ENCODE data around the gene CABP4.

CABP4 gene

DNA sequence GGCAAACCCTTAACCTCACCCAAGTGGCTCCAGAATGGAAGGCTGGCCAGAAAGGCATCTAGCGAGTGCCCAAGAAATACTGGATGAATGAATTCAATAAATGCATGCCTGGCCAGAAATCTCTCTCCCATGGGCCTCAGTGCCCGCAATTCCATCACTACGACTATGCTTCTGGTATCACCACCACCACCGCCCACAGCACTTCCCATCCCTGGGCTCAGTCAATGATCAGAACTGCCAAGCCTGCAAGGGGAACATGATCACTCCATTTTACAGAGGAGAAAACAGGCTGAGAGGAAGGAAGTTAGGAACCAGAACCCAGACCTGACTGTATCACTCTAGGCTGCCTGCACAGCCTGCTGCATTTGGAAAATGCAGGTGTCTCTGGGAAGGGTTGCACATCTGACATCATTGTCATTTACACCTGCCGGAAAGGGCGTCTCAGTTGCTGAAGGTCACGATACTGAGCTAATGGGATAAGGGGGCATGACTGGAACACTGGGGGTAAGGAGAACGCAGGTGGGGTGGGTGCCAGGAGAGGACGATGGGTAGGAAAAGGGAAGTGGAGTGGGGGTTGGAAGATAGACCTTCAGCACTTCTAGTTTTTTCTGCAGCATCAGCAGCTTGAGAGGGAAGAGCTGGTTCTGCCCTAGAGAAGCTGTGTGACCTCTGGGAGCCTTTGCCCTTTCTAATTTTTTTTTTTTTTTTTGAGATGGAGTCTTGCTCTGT is 5.9 kb upstream of the CABP4 start:
- Histone ChIP-seq H3K27ac (ENCODE audit: low read depth, low read length) (no peak overlapping the region), H3K4me3 (ENCODE audit: low read depth, low read length) (no peak overlapping the region), H3K79me2 (ENCODE audit: control insufficient read depth, insufficient read depth, low read length, unreplicated experiment) (no peaks in the 10 kb centered on the region), H2AFZ (ENCODE audit: low read length, unreplicated experiment) (no peak overlapping the region), H3K27me3 (ENCODE audit: insufficient read depth, low read length) (no peaks in the 10 kb centered on the region), H3K4me1 (ENCODE audit: control insufficient read depth, insufficient read depth, low read length, unreplicated experiment) (no peaks in the 10 kb centered on the region), H3K36me3 (ENCODE audit: insufficient read depth, low read length) (no peaks in the 10 kb centered on the region)

DNA sequence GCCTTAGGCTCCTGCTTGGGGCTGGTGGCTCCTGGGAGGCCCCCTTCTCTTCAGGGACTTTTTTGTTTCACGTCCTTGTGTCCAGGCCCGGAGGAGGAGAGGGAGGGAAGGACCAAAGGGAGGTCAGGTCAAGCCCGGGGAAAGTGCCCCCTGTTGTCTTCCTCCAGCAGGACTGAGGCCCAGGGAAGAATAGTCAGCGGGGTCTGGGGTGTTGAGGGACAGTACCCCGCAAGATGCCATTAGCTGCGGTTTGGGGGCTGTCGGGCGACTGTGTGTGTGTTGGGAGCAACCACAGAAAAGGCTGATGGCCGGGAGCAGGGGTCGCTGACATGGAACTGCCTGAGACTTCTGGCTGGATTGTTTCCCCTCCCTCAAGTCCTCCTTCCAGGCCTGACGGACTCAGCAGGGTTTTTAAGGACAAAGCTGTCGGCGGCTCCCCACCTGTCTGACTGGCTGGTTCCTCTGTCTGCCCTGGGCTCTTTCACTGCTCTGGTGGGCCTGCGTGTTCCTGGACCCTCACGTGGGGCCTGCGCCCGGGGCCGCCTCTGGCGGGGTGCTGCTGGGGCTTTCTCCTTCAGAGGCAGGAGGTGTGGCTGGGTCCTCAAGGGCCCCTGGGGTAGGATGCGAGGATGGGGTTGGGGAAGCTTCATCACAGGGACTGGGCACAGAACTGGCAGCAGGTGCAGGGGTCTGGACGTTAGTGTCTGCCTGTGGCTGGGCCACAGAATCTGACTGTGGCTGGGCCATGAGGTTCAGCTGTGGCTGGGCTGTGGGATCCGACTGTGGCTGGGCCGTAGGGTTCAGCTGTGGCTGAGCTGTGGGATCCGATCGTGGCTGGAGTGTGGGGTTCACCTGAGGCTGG is 4.1 kb upstream of the CABP4 start:
- Histone ChIP-seq H3K36me3 (ENCODE audit: insufficient read depth, low read length) (no peaks in the 10 kb centered on the region), H2AFZ (ENCODE audit: low read length, unreplicated experiment) (no peak overlapping the region), H3K4me3 (ENCODE audit: low read depth, low read length) (no peak overlapping the region), H3K4me1 (ENCODE audit: control insufficient read depth, insufficient read depth, low read length, unreplicated experiment) (no peaks in the 10 kb centered on the region), H3K27ac (ENCODE audit: low read depth, low read length) (no peak overlapping the region), H3K27me3 (ENCODE audit: insufficient read depth, low read length) (no peaks in the 10 kb centered on the region), H3K79me2 (ENCODE audit: control insufficient read depth, insufficient read depth, low read length, unreplicated experiment) (no peaks in the 10 kb centered on the region)

DNA sequence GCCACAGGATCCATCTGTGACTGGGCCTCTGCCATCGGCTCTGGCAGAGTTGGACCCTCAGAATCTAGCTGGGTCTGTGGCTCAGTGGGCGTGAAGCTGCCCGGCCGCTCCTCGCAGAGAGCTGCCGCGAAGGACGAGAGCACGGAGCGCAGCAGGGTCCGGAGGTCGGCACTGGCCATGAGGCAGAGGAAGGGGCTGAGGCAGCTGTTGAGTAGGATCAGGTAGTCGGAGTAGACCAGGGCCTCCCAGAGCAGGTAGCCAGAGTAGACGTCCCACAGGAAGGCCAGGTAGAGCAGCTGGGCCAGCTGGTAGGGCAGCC is 3.5 kb upstream of the CABP4 start:
- Histone ChIP-seq H3K27me3 (ENCODE audit: insufficient read depth, low read length) (no peaks in the 10 kb centered on the region), H2AFZ (ENCODE audit: low read length, unreplicated experiment) (no peak overlapping the region), H3K36me3 (ENCODE audit: insufficient read depth, low read length) (no peaks in the 10 kb centered on the region), H3K79me2 (ENCODE audit: control insufficient read depth, insufficient read depth, low read length, unreplicated experiment) (no peaks in the 10 kb centered on the region), H3K27ac (ENCODE audit: low read depth, low read length) (no peak overlapping the region), H3K4me1 (ENCODE audit: control insufficient read depth, insufficient read depth, low read length, unreplicated experiment) (no peaks in the 10 kb centered on the region), H3K4me3 (ENCODE audit: low read depth, low read length) (no peak overlapping the region)

DNA sequence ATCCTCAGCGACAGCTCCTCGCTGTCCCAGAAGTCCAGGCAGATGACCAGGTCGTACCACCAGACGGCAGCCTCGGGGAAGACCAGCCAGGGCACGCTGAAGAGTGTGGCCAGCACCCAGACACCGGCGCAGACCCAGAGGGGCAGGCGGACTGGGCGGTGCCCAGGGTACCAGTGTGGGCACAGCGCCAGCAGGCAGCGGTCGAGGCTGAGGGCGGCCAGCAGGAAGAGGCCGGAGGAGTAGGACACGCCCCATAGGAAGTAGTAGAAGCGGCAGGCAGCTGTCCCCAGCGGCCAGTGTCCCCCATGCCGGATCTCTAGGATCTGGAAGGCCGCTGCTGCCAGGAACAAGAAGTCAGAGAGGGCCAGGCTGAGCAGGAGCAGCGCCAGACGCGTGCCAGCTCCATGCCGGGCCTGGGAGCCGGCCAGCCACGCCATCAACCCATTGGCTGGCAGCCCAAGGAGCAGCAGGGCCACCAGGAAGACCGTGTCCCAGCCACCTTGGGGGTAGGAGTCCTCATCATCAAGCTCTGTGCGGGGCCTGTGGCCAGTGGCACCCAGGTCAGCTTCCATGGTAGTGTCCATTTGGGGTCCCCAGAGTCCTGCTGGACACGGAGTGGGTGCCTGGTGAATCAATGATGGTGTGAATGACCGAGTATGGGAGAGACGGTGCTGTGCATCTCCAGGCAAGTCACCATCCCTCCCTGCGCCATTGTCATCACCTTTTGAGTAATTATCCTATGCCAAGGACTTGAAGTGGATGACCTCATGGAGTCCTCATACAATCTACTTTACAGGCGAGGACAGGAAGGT is 2.8 kb upstream of the CABP4 start, which contains the start of gene GPR152:
Gene GPR152 (minus strand): TSS at position 589 of the 812 bp plus-strand sequence. CDS start 5 bp downstream, at position 584.
- no peaks in the 10 kb centered on the region for H3K27me3 ChIP-seq (ENCODE audit: insufficient read depth, low read length)
- no peak within 1 kb of the TSS for H3K27ac ChIP-seq (ENCODE audit: low read depth, low read length)

DNA sequence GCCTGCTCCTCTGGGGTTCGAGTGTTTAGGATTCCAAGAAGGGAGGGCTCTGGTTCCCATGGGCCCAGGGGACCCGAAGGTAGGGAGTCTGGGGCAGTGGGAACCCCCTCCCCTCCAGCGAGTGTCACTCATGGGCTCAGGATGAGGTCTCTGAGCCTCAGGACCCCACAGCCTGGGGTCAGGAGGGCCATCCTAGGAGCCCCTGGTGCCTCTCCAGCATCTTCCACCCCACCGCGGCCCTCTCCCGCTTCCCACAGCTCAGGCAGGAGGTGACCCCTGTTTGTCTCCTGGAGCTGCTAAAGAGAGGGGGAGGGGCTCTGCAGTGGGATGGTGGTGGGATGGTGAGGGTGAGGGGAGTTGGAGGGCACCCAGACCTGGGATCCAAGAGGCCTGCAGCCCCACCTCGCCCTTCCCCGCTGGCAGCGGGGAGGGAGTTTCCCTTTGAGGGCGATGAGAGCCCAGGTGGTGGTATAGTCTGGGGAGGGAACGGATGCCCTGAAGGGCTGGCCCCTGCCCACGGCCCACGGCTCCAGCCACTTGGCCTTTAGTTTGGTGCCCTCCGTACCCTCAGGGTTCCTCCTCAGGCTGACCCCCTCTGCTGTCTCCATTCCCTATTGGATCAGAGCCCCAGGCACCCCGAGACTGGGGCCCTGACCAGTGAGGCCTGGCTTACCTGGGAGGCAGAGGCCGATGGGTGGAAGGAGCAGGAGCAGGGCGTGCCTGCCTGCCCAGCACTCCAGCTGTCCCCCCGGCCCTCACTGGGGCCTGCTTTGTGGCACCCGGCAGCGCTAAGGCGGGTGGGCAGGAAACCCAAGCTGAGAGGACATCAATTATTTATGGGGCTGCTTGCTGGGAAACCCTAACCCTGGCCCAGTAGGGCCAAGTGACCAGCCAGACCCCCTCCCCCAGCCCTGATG is 1.1 kb upstream of the CABP4 start:
- Histone ChIP-seq H3K27ac (ENCODE audit: low read depth, low read length) (no peak overlapping the region), H3K79me2 (ENCODE audit: control insufficient read depth, insufficient read depth, low read length, unreplicated experiment) (no peaks in the 10 kb centered on the region), H3K4me1 (ENCODE audit: control insufficient read depth, insufficient read depth, low read length, unreplicated experiment) (no peaks in the 10 kb centered on the region), H3K36me3 (ENCODE audit: insufficient read depth, low read length) (no peaks in the 10 kb centered on the region), H2AFZ (ENCODE audit: low read length, unreplicated experiment) (no peak overlapping the region), H3K27me3 (ENCODE audit: insufficient read depth, low read length) (no peaks in the 10 kb centered on the region), H3K4me3 (ENCODE audit: low read depth, low read length) (no peak overlapping the region)

More for the DNA sequence above, 2.8 kb upstream of the CABP4 start, which contains the start of gene GPR152:
- no peaks in the 10 kb centered on the region for H3K36me3 ChIP-seq (ENCODE audit: insufficient read depth, low read length)
- H3K79me2 ChIP-seq (ENCODE audit: control insufficient read depth, insufficient read depth, low read length, unreplicated experiment): no peaks in the 10 kb centered on the region
- no peaks in the 10 kb centered on the region for H3K4me1 ChIP-seq (ENCODE audit: control insufficient read depth, insufficient read depth, low read length, unreplicated experiment)
- no peak within 1 kb of the TSS for H3K4me3 ChIP-seq (ENCODE audit: low read depth, low read length)
- no peak within 1 kb of the TSS for H2AFZ ChIP-seq (ENCODE audit: low read length, unreplicated experiment)

DNA sequence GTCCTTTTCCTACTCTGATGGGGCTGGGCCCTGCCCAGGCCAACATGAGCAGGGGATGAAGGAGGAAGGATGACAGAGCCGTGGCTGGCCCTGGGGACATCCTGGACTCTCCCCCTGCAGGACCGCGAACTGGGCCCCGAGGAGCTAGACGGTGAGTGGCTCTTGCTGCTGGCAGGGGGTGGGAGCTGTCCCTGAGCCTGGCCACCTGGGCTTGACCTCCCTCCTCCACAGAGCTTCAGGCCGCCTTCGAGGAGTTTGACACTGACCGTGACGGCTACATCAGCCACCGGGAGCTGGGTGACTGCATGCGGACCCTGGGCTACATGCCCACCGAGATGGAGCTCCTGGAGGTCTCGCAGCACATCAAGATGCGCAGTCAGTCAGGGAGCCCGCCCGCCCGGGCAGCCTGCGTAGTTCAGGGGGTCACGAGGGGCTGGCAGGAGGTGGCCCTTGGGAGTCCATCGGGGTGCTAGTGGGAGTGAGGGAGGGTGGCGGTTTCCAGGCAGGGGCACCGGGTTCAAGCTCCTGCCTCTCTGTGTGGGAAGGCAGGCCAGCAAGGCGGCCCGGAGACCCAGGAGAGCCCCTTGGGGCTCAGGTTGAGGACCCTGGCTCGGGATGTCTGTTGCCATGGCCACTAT is 1.0 kb downstream of the CABP4 start:
- no peak overlapping the region for H3K27ac ChIP-seq (ENCODE audit: low read depth, low read length)
- no peaks in the 10 kb centered on the region for H3K79me2 ChIP-seq (ENCODE audit: control insufficient read depth, insufficient read depth, low read length, unreplicated experiment)
- H3K36me3 ChIP-seq (ENCODE audit: insufficient read depth, low read length): no peaks in the 10 kb centered on the region
- H3K4me1 ChIP-seq (ENCODE audit: control insufficient read depth, insufficient read depth, low read length, unreplicated experiment): no peaks in the 10 kb centered on the region
- no peaks in the 10 kb centered on the region for H3K27me3 ChIP-seq (ENCODE audit: insufficient read depth, low read length)
- no peak overlapping the region for H3K4me3 ChIP-seq (ENCODE audit: low read depth, low read length)
- no peak overlapping the region for H2AFZ ChIP-seq (ENCODE audit: low read length, unreplicated experiment)

DNA sequence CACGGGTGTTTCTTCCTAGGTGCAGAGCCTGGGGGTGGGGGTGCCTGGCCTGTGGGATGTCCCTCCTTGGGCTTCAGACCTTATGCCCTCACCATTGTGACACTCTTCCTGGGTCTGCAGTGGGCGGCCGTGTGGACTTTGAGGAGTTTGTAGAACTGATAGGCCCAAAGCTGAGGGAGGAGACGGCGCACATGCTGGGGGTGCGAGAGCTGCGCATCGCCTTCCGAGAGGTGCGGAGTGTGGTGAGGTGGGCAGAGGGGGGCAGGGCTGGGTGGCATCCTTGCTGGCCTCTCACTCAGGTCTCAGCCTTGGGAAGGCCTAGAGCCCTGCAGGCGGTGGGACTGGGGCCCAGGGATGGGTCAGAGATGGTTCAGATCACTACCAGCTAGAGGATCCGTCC is 2.3 kb downstream of the CABP4 start:
- no peak overlapping the region for H3K27ac ChIP-seq (ENCODE audit: low read depth, low read length)
- no peaks in the 10 kb centered on the region for H3K4me1 ChIP-seq (ENCODE audit: control insufficient read depth, insufficient read depth, low read length, unreplicated experiment)
- H3K36me3 ChIP-seq (ENCODE audit: insufficient read depth, low read length): no peaks in the 10 kb centered on the region
- no peak overlapping the region for H3K4me3 ChIP-seq (ENCODE audit: low read depth, low read length)
- H3K27me3 ChIP-seq (ENCODE audit: insufficient read depth, low read length): no peaks in the 10 kb centered on the region
- no peaks in the 10 kb centered on the region for H3K79me2 ChIP-seq (ENCODE audit: control insufficient read depth, insufficient read depth, low read length, unreplicated experiment)
- H2AFZ ChIP-seq (ENCODE audit: low read length, unreplicated experiment): no peak overlapping the region

DNA sequence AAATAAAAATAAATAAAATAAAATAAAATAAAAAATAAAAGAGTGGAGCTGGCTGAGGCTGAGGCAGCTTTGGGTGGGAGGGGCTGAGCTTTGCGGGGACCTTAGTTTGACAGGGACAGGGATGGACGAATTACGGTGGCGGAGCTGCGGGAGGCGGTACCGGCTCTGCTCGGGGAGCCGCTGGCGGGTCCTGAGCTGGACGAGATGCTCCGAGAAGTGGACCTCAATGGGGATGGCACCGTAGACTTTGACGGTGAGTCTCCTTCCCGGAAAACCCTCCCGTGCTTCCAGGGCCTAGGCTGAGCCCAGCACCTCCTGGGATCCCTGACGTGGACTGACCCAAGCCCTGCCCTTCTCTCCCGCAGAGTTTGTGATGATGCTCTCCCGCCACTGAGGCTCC is 3.1 kb downstream of the CABP4 start:
- Histone ChIP-seq H3K4me1 (ENCODE audit: control insufficient read depth, insufficient read depth, low read length, unreplicated experiment) (no peaks in the 10 kb centered on the region), H3K36me3 (ENCODE audit: insufficient read depth, low read length) (no peaks in the 10 kb centered on the region), H2AFZ (ENCODE audit: low read length, unreplicated experiment) (no peak overlapping the region), H3K27me3 (ENCODE audit: insufficient read depth, low read length) (no peaks in the 10 kb centered on the region), H3K4me3 (ENCODE audit: low read depth, low read length) (no peak overlapping the region), H3K27ac (ENCODE audit: low read depth, low read length) (no peak overlapping the region), H3K79me2 (ENCODE audit: control insufficient read depth, insufficient read depth, low read length, unreplicated experiment) (no peaks in the 10 kb centered on the region)

DNA sequence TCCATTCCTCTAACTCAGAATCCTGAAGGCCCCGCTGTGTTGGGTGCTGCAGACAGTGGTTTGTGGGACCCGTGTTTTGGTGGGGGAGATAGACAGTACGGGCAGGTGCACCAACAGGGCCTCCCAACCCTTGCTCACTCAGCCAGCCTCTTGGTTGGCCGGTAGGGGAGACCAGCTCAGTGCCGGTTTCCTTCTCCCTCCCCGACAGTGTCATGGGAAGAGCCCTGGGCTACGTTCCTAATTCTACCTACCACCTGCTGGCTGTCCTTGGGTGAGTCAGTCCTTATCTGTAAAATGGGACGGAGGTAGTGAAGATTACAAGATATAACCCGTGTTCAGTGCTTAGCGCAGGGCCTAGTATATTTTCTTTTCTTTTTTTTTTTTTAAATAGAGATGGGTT is 8.0 kb downstream of the CABP4 start:
- Histone ChIP-seq H3K27me3 (ENCODE audit: insufficient read depth, low read length) (no peaks in the 10 kb centered on the region), H3K4me1 (ENCODE audit: control insufficient read depth, insufficient read depth, low read length, unreplicated experiment) (peaks cover 11% of the 10 kb centered on the region), H3K79me2 (ENCODE audit: control insufficient read depth, insufficient read depth, low read length, unreplicated experiment) (peaks cover 3% of the 10 kb centered on the region), H3K36me3 (ENCODE audit: insufficient read depth, low read length) (no peaks in the 10 kb centered on the region), H3K4me3 (ENCODE audit: low read depth, low read length) (no peak overlapping the region), H3K27ac (ENCODE audit: low read depth, low read length) (peak overlapping the region; percentile 62; the same call in 1 of the 2 replicates), H2AFZ (ENCODE audit: low read length, unreplicated experiment) (no peak overlapping the region)

Measured in ACC112 (cell line).